ENCODE measurements around the gene SLCO2A1.

Gene SLCO2A1

GRCh38 chr3:134002306-134002705 lies 27.4 kb downstream of the SLCO2A1 start:
- no peak for DNase-seq (ENCODE audit: extremely low read depth in 1 of 2, low read depth in 1 of 2)

- DNase-seq (ENCODE audit: extremely low read depth in 1 of 2, low read depth in 1 of 2) = no peak
These were observed 28.5 kb downstream of the SLCO2A1 start for GRCh38 chr3:134001251-134001650.

DNA sequence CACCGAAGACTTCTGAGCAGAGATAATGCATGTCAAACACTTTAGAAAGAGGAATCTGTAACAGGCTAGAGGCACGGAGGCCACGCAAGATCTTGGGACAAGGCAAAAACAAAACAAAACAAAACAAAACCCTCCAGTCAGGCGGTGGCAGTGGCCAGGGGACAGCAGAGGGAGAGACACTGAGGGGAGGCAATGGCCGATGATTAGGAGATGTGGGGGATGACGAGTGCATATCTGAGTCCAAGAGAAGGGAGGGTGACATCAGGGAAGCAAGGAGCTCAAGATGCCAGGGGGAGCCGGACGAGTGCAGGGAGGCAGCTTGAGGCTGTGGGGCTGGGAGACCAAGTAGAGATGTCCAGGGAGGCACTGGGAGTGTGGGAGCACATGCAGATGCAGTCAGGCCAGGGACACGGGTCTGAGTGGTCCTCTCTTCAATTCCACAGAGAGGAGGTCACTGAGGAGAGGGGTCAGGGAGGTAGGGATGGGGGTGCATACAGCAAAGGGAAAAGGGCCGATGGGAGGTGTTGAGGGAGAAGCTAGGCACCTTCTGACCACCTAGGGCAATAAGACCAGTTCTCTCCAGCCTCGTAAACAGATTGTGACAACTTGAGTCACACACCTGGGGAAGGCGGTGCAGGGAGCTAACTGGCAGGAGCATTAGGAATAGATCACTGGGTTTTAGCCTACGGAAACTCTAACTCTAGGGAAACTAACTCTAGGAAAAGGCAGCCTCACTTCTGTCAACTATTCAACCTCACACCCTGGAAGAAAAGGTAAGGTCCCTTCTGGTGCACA lies 29.6 kb downstream of the SLCO2A1 start:
- no peak for DNase-seq (ENCODE audit: extremely low read depth in 1 of 2, low read depth in 1 of 2)

- DNase-seq (ENCODE audit: extremely low read depth in 1 of 2, low read depth in 1 of 2) = no peak
These were observed 31.0 kb downstream of the SLCO2A1 start for GRCh38 chr3:133998691-133999241.

- no peak for DNase-seq (ENCODE audit: extremely low read depth in 1 of 2, low read depth in 1 of 2)
These were observed 31.7 kb downstream of the SLCO2A1 start for GRCh38 chr3:133997871-133998635.

DNA sequence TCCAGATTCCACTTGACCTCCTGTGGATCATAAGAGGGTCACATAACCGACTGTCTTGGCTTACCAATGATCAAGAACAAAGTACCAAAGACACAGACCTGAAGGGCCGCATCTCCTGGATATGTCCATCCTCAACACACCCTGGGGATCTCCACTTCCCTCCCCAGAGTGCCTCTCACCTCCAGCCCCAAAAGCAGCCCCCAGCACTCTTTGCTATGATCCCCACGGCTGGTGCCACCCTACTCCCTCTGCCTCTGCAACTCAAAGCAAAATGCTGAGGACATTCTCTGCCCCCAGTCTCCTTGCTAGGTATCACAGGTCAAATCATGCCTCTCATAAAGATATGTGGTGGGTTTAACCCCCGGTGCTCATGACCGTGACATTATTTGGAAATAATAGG lies 32.7 kb downstream of the SLCO2A1 start:
- no peak for DNase-seq (ENCODE audit: extremely low read depth in 1 of 2, low read depth in 1 of 2)

GRCh38 chr3:133996251-133996661 lies 33.5 kb downstream of the SLCO2A1 start:
- no peak for DNase-seq (ENCODE audit: extremely low read depth in 1 of 2, low read depth in 1 of 2)

- no peak for DNase-seq (ENCODE audit: extremely low read depth in 1 of 2, low read depth in 1 of 2)
These were observed 34.5 kb downstream of the SLCO2A1 start for GRCh38 chr3:133995264-133995663.

DNA sequence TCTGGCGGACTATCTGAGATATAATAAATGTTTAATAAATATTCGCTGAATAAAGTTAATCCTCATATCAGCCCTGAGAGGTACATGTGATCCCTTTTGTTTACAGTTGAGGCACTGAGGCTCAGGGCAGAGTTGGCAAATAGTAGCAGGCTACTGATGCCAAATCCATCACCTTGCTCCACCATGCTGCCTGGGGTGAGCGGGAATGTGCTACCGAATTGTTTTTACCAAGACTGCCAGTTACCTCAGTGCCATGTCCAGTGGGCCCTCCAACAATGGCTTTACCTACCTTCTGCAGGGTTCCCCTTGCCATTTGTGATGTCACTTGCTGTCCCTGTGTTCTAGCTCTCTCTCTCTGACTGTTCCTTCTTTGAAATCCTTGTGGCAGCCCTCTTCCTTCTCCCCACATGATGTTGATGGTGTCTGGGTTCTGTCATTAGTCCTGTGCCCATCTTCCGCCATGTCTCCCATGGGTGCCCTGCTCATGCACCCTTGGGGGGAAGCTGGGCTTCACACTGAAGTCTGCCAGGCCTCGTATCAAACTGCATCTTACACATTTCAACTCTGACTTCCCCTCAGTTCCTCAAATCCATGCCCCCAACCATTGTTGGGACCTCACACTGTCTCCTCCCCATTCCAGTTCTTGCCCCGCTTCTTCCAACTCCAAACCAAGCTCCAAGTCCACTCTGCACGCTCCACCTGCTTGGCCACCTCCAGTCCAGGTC lies 35.4 kb downstream of the SLCO2A1 start:
- DNase-seq (ENCODE audit: extremely low read depth in 1 of 2, low read depth in 1 of 2) = no peak

- no peak for DNase-seq (ENCODE audit: extremely low read depth in 1 of 2, low read depth in 1 of 2)
These were observed 36.6 kb downstream of the SLCO2A1 start for GRCh38 chr3:133992951-133993620.

DNA sequence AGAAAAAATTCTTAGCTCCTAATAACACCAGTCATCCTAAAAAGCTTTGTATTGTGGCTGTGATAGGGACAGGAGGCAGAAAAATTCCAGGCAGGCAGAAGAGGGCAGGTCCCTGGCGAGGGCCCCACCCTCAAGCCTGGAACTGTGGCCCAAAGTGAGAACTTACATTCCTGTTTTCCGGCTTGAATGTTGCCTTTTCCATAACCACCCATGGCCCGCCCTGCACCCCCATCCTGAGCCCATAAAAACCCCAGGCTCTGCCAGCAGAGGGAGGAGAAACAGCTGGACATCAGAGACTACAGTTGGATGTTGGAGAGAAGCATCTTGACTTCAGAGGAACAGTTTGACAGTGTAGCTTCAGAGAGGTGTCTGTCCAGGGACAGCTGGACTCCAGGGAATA lies 37.3 kb downstream of the SLCO2A1 start:
- DNase-seq (ENCODE audit: extremely low read depth in 1 of 2, low read depth in 1 of 2) = no peak

DNA sequence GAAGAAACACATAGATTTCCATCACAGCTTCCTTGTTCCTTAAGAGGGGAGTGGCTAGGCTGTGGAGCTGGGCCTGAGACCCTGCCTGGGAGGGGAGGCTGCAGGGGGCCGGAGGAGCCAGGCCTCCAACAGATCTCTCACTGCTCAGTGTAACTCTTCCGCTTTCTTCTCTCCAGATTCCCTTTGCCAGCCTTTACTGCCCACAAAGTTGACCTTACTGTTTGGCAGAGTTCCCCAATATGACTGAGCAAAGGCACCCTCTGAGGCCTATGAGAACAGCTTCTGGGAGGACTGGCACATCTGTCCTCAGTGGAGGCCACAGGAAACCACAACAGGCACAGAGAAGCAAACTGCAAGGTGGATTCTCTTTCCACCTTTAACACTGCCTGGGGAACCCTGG lies 38.1 kb downstream of the SLCO2A1 start:
- no peak for DNase-seq (ENCODE audit: extremely low read depth in 1 of 2, low read depth in 1 of 2)

- no peak for DNase-seq (ENCODE audit: extremely low read depth in 1 of 2, low read depth in 1 of 2)
These were observed 38.5 kb downstream of the SLCO2A1 start for GRCh38 chr3:133991209-133991608.

DNA sequence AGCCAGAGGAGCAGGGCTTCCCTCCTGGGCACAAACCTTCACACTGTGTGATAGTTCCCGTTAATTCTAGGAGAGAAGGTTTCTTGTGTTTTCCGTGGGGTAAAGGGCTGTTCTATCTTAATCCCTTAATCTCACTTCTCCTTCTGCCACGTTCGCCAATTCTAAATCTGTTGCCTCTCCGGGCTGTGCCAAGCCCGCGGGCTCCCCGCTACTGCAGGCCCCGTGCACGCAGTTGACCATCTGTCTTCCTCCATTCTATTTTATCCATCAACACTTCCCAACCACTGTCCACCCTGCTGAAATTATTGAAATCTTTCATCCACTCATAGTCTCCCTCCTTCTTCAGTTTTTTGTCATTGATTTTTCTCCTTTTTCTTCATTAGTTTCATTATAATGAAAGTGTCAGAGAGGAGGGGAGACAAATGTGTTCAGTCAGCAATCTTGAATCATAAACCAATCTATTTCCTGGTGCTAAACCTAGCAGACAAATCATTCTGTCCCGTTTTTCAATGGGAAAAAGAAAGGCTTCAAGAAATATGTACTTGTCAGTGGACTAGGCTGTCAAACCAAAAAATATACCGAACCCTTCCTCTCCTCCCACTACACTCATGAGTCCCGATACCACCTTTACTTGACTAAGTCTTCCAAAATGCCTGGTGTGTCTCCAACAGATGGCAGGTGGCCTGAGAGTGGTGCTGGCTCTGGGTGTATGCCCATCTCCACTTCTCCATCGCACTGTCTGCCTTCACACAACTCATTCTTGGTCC lies 39.6 kb downstream of the SLCO2A1 start:
- no peak for DNase-seq (ENCODE audit: extremely low read depth in 1 of 2, low read depth in 1 of 2)

DNA sequence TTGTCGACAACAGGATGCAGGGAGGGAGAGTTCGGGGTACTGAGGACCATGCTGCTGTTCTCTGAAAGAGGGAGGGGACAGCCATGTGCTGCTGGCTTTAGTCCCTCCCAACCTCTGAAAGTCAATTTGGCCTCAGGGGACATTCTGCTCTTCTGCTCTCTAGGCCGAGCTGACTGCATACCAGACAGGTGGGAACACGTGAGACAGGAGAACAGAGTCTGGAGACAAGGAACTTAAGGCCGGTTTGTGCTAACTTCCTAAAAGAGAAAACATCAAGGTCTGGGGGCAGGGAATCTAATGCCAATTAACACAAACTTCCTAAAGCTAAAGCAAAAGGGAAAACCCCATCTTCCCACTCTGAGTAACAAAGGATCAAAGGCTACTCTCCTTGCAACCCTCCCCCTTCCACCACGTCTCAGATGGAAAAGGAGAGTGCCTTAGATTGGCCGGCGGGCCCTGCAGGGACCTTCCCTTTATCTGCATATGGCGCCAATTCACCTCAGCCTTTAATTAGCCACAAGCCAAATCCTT lies 41.0 kb downstream of the SLCO2A1 start:
- DNase-seq (ENCODE audit: extremely low read depth in 1 of 2, low read depth in 1 of 2) = no peak

DNA sequence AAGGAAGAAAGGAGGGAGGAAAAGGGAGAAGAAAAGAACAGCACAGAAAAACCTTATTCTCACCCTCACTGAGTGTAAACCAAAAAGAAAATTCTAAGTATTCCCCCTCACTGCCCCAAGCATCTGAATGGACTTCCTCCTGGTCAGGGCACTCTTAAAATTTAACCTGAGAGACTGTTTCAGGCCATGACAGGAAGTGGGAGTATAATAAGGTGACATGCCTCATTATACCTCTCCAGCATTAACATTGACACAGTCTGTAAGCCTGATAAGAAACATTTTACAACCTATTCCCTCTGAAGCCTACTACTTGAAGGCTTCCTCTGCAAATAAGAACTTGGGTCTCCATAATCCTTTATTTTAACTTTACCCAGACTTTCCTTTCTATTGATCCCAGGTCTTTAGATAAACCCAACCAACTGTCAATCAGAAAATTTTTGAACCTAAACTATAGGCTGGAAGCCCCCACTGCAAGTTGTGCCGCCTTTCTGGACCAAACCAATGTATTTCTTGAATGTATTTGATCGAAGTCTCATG lies 41.7 kb downstream of the SLCO2A1 start:
- DNase-seq (ENCODE audit: extremely low read depth in 1 of 2, low read depth in 1 of 2) = no peak

DNA sequence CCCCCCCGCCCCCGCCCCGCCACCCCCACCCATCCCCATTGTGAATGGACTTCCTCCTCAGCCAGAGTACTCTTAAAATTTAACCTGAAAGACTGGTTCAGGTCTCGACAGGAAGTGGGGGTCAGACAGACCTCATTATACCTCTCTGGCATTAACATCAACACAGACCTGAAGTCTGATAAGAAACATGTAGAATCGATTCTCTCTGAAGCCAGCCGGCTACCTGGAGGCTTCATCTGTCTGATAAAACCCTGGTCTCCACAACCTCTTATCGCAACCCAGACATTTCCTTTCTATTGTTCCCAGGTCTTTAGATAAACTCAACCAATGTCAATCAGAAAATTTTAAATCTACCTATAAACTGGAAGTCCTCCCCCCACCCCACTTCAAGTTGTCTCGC lies 42.6 kb downstream of the SLCO2A1 start:
- no peak for DNase-seq (ENCODE audit: extremely low read depth in 1 of 2, low read depth in 1 of 2)

DNA sequence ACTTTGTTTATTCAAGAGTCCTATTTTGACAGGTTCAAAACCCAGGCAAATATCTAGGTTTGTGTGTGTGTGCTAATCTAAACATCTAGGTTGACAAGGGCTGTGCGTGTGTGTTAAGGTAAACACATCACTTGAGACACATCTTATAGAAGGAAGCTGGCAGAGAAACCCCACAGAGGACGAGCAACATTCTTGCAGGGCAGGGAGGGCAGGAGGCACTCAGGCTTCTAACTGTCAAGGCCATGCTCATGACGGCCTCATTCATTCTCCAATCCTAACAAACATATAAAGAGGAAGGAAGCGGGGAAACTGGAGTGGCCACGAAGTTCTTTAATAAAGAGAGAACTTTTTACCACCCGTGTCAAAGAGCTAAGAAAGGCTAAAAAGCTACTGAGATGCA lies 43.4 kb downstream of the SLCO2A1 start:
- no peak for DNase-seq (ENCODE audit: extremely low read depth in 1 of 2, low read depth in 1 of 2)

- DNase-seq (ENCODE audit: extremely low read depth in 1 of 2, low read depth in 1 of 2) = no peak
These were observed 44.8 kb downstream of the SLCO2A1 start for GRCh38 chr3:133984975-133985374.
